HG03025 (cell line): Measurements from ENCODE around the gene NBPF11.
"Not testable (repeated sequence)": the region's sequence is repeated elsewhere in the genome, so short reads cannot be mapped to it uniquely, and the experiment has no call there.

Experiments
- ATAC-seq: cut with Tn5 transposase; IDR thresholded peaks from one replicate; pipeline ENCODE4 v1.9.1; 2021; ENCODE audit warnings: mild to moderate bottlenecking, moderate library complexity; ENCODE audit not compliant: unreplicated experiment, low FRiP score

Gene NBPF11

GRCh38 chr1:148057384-148057783, 94.7 kb downstream of the NBPF11 start:
- not testable (repeated sequence) for ATAC-seq
